H9 (cell line): ENCODE results near the gene ZNF14. TPM values are rescaled to one million over a fixed set of nuclear protein-coding genes. Genes with fewer than 3 reads are reported as not detected.
A peak's percentile ranks its signal among the peaks of the same experiment; 100 is the strongest.

Experiments used
- DNase-seq: peaks from one replicate; pipeline ENCODE4 v3.0.0-alpha.2; 2017
- H2AFZ ChIP-seq: one replicate; pipeline ENCODE4 v1.6.1; 2013; ENCODE audit warnings: mild to moderate bottlenecking, low read length, control low read depth, moderate library complexity
- H2AK5ac ChIP-seq: 2 replicates; pipeline ENCODE4 v1.6.1; 2013; ENCODE audit warnings: low read length, control low read depth, mixed read lengths; ENCODE audit not compliant: insufficient read length
- H2BK120ac ChIP-seq: one replicate; pipeline ENCODE4 v1.6.1; 2013; ENCODE audit warnings: low read depth, mild to moderate bottlenecking, low read length, control low read depth, inconsistent platforms; ENCODE audit not compliant: poor library complexity, severe bottlenecking
- H2BK12ac ChIP-seq: 2 replicates; pipeline ENCODE4 v1.6.1; 2013; ENCODE audit warnings: low read length, control low read depth, mixed read lengths, low read depth; ENCODE audit not compliant: insufficient read length
- H2BK15ac ChIP-seq: 2 replicates; pipeline ENCODE4 v1.6.1; 2013; ENCODE audit warnings: low read depth, low read length, control low read depth
- H2BK20ac ChIP-seq: one replicate; pipeline ENCODE4 v1.6.1; 2013; ENCODE audit warnings: low read depth, mild to moderate bottlenecking, low read length, control low read depth, inconsistent platforms; ENCODE audit not compliant: poor library complexity, severe bottlenecking
- H2BK5ac ChIP-seq: 2 replicates; pipeline ENCODE4 v1.6.1; 2013; ENCODE audit warnings: low read length, control low read depth, mixed read lengths; ENCODE audit not compliant: insufficient read length
- H3K14ac ChIP-seq: 2 replicates; pipeline ENCODE4 v1.6.1; 2013; ENCODE audit warnings: low read length, control low read depth; ENCODE audit not compliant: insufficient read depth
- H3K18ac ChIP-seq: 2 replicates; pipeline ENCODE4 v1.6.1; 2013; ENCODE audit warnings: low read depth, mild to moderate bottlenecking, mixed read lengths, low read length, control low read depth; ENCODE audit not compliant: insufficient read length
- H3K23ac ChIP-seq: 2 replicates; pipeline ENCODE4 v1.6.1; 2013; ENCODE audit warnings: low read length, control low read depth, mixed read lengths, low read depth; ENCODE audit not compliant: insufficient read length
- H3K23me2 ChIP-seq: 2 replicates; pipeline ENCODE4 v1.6.1; 2013; ENCODE audit warnings: low read depth, mild to moderate bottlenecking, mixed read lengths, low read length, control low read depth; ENCODE audit not compliant: insufficient read length, poor library complexity, severe bottlenecking
- H3K27ac ChIP-seq: 2 replicates; pipeline ENCODE4 v1.5.1; 2013; ENCODE audit warnings: low read length, control low read depth, mixed read lengths, low read depth; ENCODE audit not compliant: insufficient read length
- H3K27me3 ChIP-seq: 2 replicates; pipeline ENCODE4 v1.6.1; 2013; ENCODE audit warnings: low read length, control low read depth, inconsistent platforms; ENCODE audit not compliant: insufficient read depth
- H3K4ac ChIP-seq: 2 replicates; pipeline ENCODE4 v1.6.1; 2013; ENCODE audit warnings: low read depth, mild to moderate bottlenecking, control low read depth, inconsistent platforms, low read length, moderate library complexity
- H3K4me1 ChIP-seq: 2 replicates; pipeline ENCODE4 v1.6.1; 2013; ENCODE audit warnings: low read length, control low read depth, inconsistent platforms; ENCODE audit not compliant: insufficient read depth
- H3K4me2 ChIP-seq: 2 replicates; pipeline ENCODE4 v1.6.1; 2013; ENCODE audit warnings: low read length, control low read depth, mixed read lengths; ENCODE audit not compliant: insufficient read length, insufficient read depth
- H3K56ac ChIP-seq: 2 replicates; pipeline ENCODE4 v1.6.1; 2013; ENCODE audit warnings: low read depth, mild to moderate bottlenecking, mixed read lengths, low read length, control low read depth; ENCODE audit not compliant: insufficient read length
- H3K79me1 ChIP-seq: 2 replicates; pipeline ENCODE4 v1.6.1; 2013; ENCODE audit warnings: low read depth, mild to moderate bottlenecking, moderate library complexity, low read length, control low read depth, inconsistent platforms; ENCODE audit not compliant: insufficient read depth, poor library complexity, severe bottlenecking
- H3K79me2 ChIP-seq: 2 replicates; pipeline ENCODE4 v1.6.1; 2013; ENCODE audit warnings: low read length, control low read depth, inconsistent platforms; ENCODE audit not compliant: insufficient read depth
- H3K9ac ChIP-seq: 2 replicates; pipeline ENCODE4 v1.6.1; 2013; ENCODE audit warnings: low read length, control low read depth, mixed read lengths; ENCODE audit not compliant: insufficient read length; ENCODE audit errors: extremely low read depth
- H3K9me3 ChIP-seq: one replicate; pipeline ENCODE4 v1.6.1; 2013; ENCODE audit warnings: low read depth, low read length, inconsistent platforms; ENCODE audit not compliant: control insufficient read depth
- H3T11ph ChIP-seq: one replicate; pipeline ENCODE4 v1.6.1; 2013; ENCODE audit warnings: mild to moderate bottlenecking, low read length, control low read depth, inconsistent platforms
- H4K20me1 ChIP-seq: one replicate; pipeline ENCODE4 v1.6.1; 2013; ENCODE audit not compliant: control insufficient read depth, insufficient read length, insufficient read depth
- H4K5ac ChIP-seq: 2 replicates; pipeline ENCODE4 v1.6.1; 2013; ENCODE audit warnings: low read depth, mild to moderate bottlenecking, mixed read lengths, low read length, control low read depth; ENCODE audit not compliant: insufficient read length
- H4K8ac ChIP-seq: replicated peaks from 2 replicates; pipeline ENCODE4 v1.6.1; 2013; ENCODE audit warnings: low read length, control low read depth, mixed read lengths, low read depth; ENCODE audit not compliant: insufficient read length
- H4K91ac ChIP-seq: 2 replicates; pipeline ENCODE4 v1.6.1; 2013; ENCODE audit warnings: low read depth, mild to moderate bottlenecking, moderate library complexity, mixed read lengths, low read length, control low read depth; ENCODE audit not compliant: insufficient read length
- H3K27ac Mint-ChIP-seq, 3 experiments: 2 replicates in 2 of 3; 3 replicates in 1 of 3; pipeline ENCODE4 v1.8.0; 2020 to 2021; ENCODE audit warnings: mixed read lengths in 3 of 3, mild to moderate bottlenecking in 1 of 3, moderate library complexity in 1 of 3
- H3K27me3 Mint-ChIP-seq: 2 replicates; pipeline ENCODE4 v1.8.0; 2021; ENCODE audit warnings: low read depth, mild to moderate bottlenecking, moderate library complexity, mixed read lengths
- H3K36me3 Mint-ChIP-seq, 3 experiments: 2 replicates in 2 of 3; 3 replicates in 1 of 3; pipeline ENCODE4 v1.8.0; 2020 to 2021; ENCODE audit warnings: low read depth in 3 of 3, mixed read lengths in 3 of 3; ENCODE audit not compliant: insufficient read depth in 1 of 3
- H3K4me1 Mint-ChIP-seq, 2 experiments: 2 replicates each; pipeline ENCODE4 v1.8.0; 2020; ENCODE audit warnings: mixed read lengths in 2 of 2
- H3K4me3 Mint-ChIP-seq, 2 experiments: 2 replicates in 1 of 2; 3 replicates in 1 of 2; pipeline ENCODE4 v1.8.0; 2020 to 2021; ENCODE audit warnings: mild to moderate bottlenecking in 2 of 2, mixed read lengths in 2 of 2, moderate library complexity in 1 of 2
- H3K9me3 Mint-ChIP-seq, 2 experiments: 2 replicates in 1 of 2; 3 replicates in 1 of 2; pipeline ENCODE4 v1.8.0; 2020; ENCODE audit warnings: mild to moderate bottlenecking in 2 of 2, mixed read lengths in 2 of 2, moderate library complexity in 1 of 2
- CTCF ChIP-seq: fragments of 200-600 bp; sonication (generic); conservative IDR thresholded peaks from 3 replicates; pipeline ENCODE4 v1.8.0; 2021; ENCODE audit warnings: antibody characterized with exemption, mild to moderate bottlenecking
- WGBS: extraction: QIAGEN DNeasy Blood & Tissue Kit; methylation state at CpG from one replicate; pipeline ENCODE4 v1.1.7; 2013; ENCODE audit warnings: missing lambda C conversion rate, low lambda C conversion rate, mixed read lengths; ENCODE audit not compliant: insufficient read length; ENCODE audit errors: extremely low coverage; 5-methylcytosine and 5-hydroxymethylcytosine counted together
- total RNA-seq: library from RNA; stranded (reverse); gene quantifications from 2 replicates; pipeline ENCODE4 v1.2.1, GENCODE V29; 2021

The ZNF14 gene
- total RNA-seq, 1 experiment from 2014 or later: 8.3 TPM

DNA sequence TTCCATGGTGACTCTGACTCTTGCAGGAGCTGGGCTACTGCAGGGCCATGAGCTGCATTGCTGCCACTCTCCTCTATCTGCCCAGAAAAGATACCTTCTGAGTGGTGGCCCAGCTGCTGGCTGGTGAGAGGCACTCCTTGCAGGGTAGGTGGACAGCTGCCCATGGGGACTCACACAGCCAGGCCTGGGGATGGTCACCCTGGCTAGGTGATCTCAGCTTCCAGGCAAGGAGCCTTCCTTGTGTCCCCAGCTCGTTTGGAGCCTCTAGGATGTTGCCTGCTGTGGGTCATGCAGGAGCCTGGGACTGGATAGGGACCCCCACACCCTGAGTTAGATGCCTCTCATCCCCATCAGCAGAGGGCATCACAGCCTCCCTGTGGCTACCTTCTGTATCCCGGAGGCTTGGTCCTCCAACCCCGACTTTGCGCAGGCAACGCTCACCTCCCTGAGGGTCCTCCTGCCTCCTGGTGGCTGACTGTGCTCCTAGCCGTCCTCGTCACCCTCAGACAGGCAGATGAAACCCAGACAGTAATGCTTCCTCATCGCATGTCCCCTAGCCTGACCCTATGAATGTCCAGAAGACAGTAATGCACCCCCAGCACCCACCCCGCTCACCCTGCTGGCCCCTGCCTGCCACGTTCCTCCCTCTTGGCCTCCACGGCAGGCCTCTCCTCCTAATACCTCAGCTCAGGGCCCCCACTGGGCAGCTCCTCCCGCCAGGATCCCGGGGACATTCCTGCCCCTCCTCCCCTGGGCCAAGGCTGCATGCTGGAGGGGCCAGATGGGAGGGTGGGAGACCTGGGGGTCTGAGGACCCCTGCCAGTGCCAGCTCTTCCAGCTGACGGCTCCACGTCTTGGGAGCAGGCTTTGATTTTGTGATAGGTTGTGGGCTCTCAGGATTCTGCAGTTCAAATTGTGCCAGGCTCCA lies 13.6 kb upstream of the ZNF14 start:
- H3K4me2 ChIP-seq: no peak overlapping the region

More for the DNA sequence above, 13.6 kb upstream of the ZNF14 start:
- H3T11ph ChIP-seq: no peak overlapping the region
- H3K18ac ChIP-seq: no peak overlapping the region
- TF ChIP-seq CTCF: peak; percentile 53; the same call in 2 of the 3 replicates
- H3K27me3 Mint-ChIP-seq: peaks cover 37% of the 10 kb centered on the region
- peaks cover 29 to 33% of the 10 kb centered on the region in 2 experiments; a peak in 4 of 5 replicates for H3K9me3 Mint-ChIP-seq
- no peak overlapping the region for H2AK5ac ChIP-seq
- H2AFZ ChIP-seq: no peak overlapping the region
- peak; percentile 66 for DNase-seq
- no peak overlapping the region for H2BK120ac ChIP-seq
- no peak overlapping the region for H3K56ac ChIP-seq
- H3K4me1 ChIP-seq: no peaks in the 10 kb centered on the region
- no peak overlapping the region for H3K23ac ChIP-seq
- H3K27ac ChIP-seq: no peak overlapping the region
- H4K20me1 ChIP-seq: no peaks in the 10 kb centered on the region
- H3K79me2 ChIP-seq: no peaks in the 10 kb centered on the region
- no peaks in the 10 kb centered on the region for H3K79me1 ChIP-seq
- H2BK20ac ChIP-seq: no peak overlapping the region
- no peak overlapping the region; the same call in 1 of the 2 replicates for H3K14ac ChIP-seq
- H2BK12ac ChIP-seq: no peak overlapping the region
- no peak overlapping the region for H4K91ac ChIP-seq
- no peaks in the 10 kb centered on the region for H3K9me3 ChIP-seq
- H2BK5ac ChIP-seq: no peak overlapping the region
- no peak overlapping the region for H3K4me3 Mint-ChIP-seq
- H3K27ac Mint-ChIP-seq: no peak overlapping the region
- no peaks in the 10 kb centered on the region for H3K27me3 ChIP-seq
- peaks cover 0 to 4% (median 2%) of the 10 kb centered on the region in 3 experiments; a peak in 3 of 7 replicates for H3K36me3 Mint-ChIP-seq
- no peaks in the 10 kb centered on the region for H3K23me2 ChIP-seq
- H4K5ac ChIP-seq: no peak overlapping the region
- no peak overlapping the region for H4K8ac ChIP-seq
- no peaks in the 10 kb centered on the region for H3K4me1 Mint-ChIP-seq
- WGBS: no CpG with 5 or more reads among the region's 15 CpGs
- H3K9ac ChIP-seq: no peak overlapping the region
- no peak overlapping the region for H3K4ac ChIP-seq
- H2BK15ac ChIP-seq: no peak overlapping the region
